GM12878 (cell line): ENCODE results near the gene HSBP1L1. TPM values are rescaled to one million over a fixed set of nuclear protein-coding genes. Genes with fewer than 3 reads are reported as not detected.

ENCODE experiments used
- BHLHE40 ChIP-seq, 2 experiments: fragments of 450-650 bp in 1 of 2; IDR thresholded peaks; 2 replicates each; pipeline ENCODE4 v1.6.1; 2011 to 2017; ENCODE audit warnings: low read depth in 2 of 2, borderline replicate concordance in 1 of 2, improper control_type of control experiment in 1 of 2, low read length in 1 of 2, mild to moderate bottlenecking in 1 of 2
- CEBPB ChIP-seq, 2 experiments: fragments of 150-350 bp in 1 of 2; IDR thresholded peaks; 2 replicates each; pipeline ENCODE4 v1.6.1; 2012 to 2014; ENCODE audit warnings: low read depth in 2 of 2, low read length in 2 of 2, borderline replicate concordance in 1 of 2, inconsistent platforms in 1 of 2
- EED ChIP-seq: sonication (generic); IDR thresholded peaks from 2 replicates; pipeline ENCODE4 v1.6.1; 2016; ENCODE audit warnings: antibody characterized with exemption, low read depth
- HCFC1 ChIP-seq: fragments of 150-350 bp; IDR thresholded peaks from 2 replicates; pipeline ENCODE4 v1.6.1; 2014; ENCODE audit warnings: low read length
- HDGF ChIP-seq: fragments of 450-650 bp; IDR thresholded peaks from 2 replicates; pipeline ENCODE4 v1.6.1; 2016; ENCODE audit warnings: antibody characterized with exemption
- IRF4 ChIP-seq: IDR thresholded peaks from 2 replicates; pipeline ENCODE4 v1.6.1; 2011; ENCODE audit warnings: low read depth, low read length
- KDM1A ChIP-seq: fragments of 200-600 bp; sonication (generic); IDR thresholded peaks from 2 replicates; pipeline ENCODE4 v1.6.1; 2016; ENCODE audit warnings: borderline replicate concordance
- LARP7 ChIP-seq: fragments of 450-650 bp; IDR thresholded peaks from 2 replicates; pipeline ENCODE4 v1.6.1; 2017; ENCODE audit warnings: mild to moderate bottlenecking
- MEF2B ChIP-seq: fragments of 450-650 bp; IDR thresholded peaks from 2 replicates; pipeline ENCODE4 v1.6.1; 2018; ENCODE audit warnings: mild to moderate bottlenecking, moderate library complexity; ENCODE audit not compliant: partially characterized antibody, poor library complexity, severe bottlenecking
- MTA3 ChIP-seq: IDR thresholded peaks from 2 replicates; pipeline ENCODE4 v1.6.1; 2012; ENCODE audit warnings: low read length, inconsistent platforms, borderline replicate concordance
- MXI1 ChIP-seq: fragments of 150-350 bp; IDR thresholded peaks from 2 replicates; pipeline ENCODE4 v1.6.1; 2011; ENCODE audit warnings: low read depth, mild to moderate bottlenecking, inconsistent platforms, low read length, improper control_type of control experiment
- PAX5 ChIP-seq: IDR thresholded peaks from 2 replicates; pipeline ENCODE4 v1.6.1; 2011; ENCODE audit warnings: low read depth, low read length, borderline replicate concordance
- POU2F2 ChIP-seq: IDR thresholded peaks from 3 replicates; pipeline ENCODE4 v1.6.1; 2011; ENCODE audit warnings: low read depth, mild to moderate bottlenecking, low read length, borderline replicate concordance
- RUNX3 ChIP-seq: IDR thresholded peaks from 2 replicates; pipeline ENCODE4 v1.6.1; 2012; ENCODE audit warnings: low read length, inconsistent platforms
- SIN3A ChIP-seq: IDR thresholded peaks from 2 replicates; pipeline ENCODE4 v1.6.1; 2012; ENCODE audit warnings: low read depth, low read length, improper control_type of control experiment
- SIX5 ChIP-seq: IDR thresholded peaks from 2 replicates; pipeline ENCODE4 v1.6.1; 2011; ENCODE audit warnings: mild to moderate bottlenecking, low read depth, low read length, moderate library complexity; ENCODE audit not compliant: severe bottlenecking
- SMC3 ChIP-seq: IDR thresholded peaks from 2 replicates; pipeline ENCODE4 v1.6.1; 2011; ENCODE audit warnings: low read length, improper control_type of control experiment, borderline replicate concordance
- STAT1 ChIP-seq: fragments of 450-650 bp; conservative IDR thresholded peaks from 2 replicates; pipeline ENCODE4 v1.6.1; 2014; ENCODE audit warnings: antibody characterized with exemption, mild to moderate bottlenecking
- ZNF217 ChIP-seq: fragments of 450-650 bp; IDR thresholded peaks from 2 replicates; pipeline ENCODE4 v1.6.1; 2017; ENCODE audit warnings: antibody characterized with exemption, mild to moderate bottlenecking
- ZNF384 ChIP-seq: IDR thresholded peaks from 2 replicates; pipeline ENCODE4 v1.6.1; 2012; ENCODE audit warnings: low read depth, mild to moderate bottlenecking, low read length, improper control_type of control experiment, borderline replicate concordance
- polyA plus RNA-seq, 11 experiments: library from polyadenylated mRNA; depleted of rRNA in 4 of 11; unstranded in 6 of 11; stranded (reverse) in 5 of 11; fragments of >200 nt; fragmentation: Nextera tagmentation in 4 of 11; fragmentation: Illumina TruSeq in 1 of 11; extraction: Ambion mirVana in 4 of 11; extraction: Trizol in 1 of 11; gene quantifications; 1 replicate in 1 of 11; 2 replicates in 10 of 11; pipeline versions ENCODE4 v1.2.1 to v1.2.3, GENCODE V29; 2011 to 2016; ENCODE audit warnings: inconsistent platforms in 2 of 11, missing spikeins in 2 of 11, low read depth in 1 of 11
- total RNA-seq, 4 experiments: library from RNA; depleted of rRNA in 3 of 4; stranded (reverse); fragments of >200 nt in 3 of 4; fragmentation: Illumina TruSeq in 1 of 4; extraction: Trizol in 1 of 4; gene quantifications; 2 replicates each; pipeline versions ENCODE4 v1.2.1 to v1.2.3, GENCODE V29; 2013 to 2021
- TF ChIP-seq, protein P1 (sequence below): IDR thresholded peaks from 2 replicates; pipeline ENCODE4 v1.6.1; 2012; ENCODE audit warnings: mild to moderate bottlenecking, low read depth, low read length
- TF ChIP-seq, protein P2 (sequence below): IDR thresholded peaks from 2 replicates; pipeline ENCODE4 v1.6.1; 2012; ENCODE audit warnings: low read length, inconsistent platforms
- TF ChIP-seq, protein P3 (sequence below): IDR thresholded peaks from 2 replicates; pipeline ENCODE4 v1.6.1; 2012; ENCODE audit warnings: low read depth, low read length, improper control_type of control experiment
- TF ChIP-seq, protein P4 (sequence below): fragments of 450-650 bp; IDR thresholded peaks from 2 replicates; pipeline ENCODE4 v1.6.1; 2016; ENCODE audit warnings: mild to moderate bottlenecking

Gene HSBP1L1
- total and polyA plus RNA-seq, 10 of the 15 experiments (the other 5 are each of a cell fraction or from before 2014, with no cell fraction given) = 0.97 to 14.0 (median 6.9) TPM; not detected in 1

DNA sequence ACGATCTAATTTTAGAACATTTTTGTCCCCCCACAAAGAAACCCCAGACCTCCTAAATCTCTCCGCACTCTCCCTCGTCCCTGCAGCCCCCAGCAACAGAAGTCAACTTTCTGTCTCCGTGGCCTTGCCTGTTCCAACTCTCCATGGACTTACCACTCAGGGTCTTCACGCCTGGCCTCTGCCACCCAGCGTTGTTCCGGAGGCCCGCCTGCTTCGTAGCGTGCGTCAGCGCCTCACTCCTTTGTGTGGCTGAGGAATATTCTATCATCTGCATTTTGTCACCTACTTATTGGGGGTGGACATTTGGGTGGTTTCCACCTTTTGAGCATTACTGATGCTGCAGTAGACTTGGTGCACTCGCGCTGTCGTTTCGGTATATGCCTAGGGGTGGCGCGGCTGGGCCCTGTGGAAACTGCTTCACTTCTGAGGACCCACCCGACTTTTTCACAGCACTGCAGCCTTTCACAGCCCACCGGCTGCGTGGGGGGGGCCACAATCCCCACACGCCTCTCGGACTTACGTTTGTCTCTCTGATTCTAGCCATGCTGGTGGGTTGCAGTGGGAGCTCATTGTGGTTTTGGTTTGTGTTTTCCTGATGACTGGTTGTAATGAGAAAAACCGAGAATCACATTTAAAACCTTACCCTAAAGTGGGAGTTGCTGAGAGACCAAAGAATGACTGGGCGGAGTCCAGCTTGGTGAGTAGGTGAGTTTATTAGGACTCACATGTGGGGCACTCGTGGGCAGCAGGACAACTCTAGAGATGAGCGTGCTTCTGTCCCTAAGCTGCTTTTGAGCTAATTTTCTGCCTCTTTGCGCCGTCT is 1.4 kb upstream of the HSBP1L1 start (continued):
- TF ChIP-seq SMC3 (peak; percentile 48; the same call in 1 of the 2 replicates), STAT1 (no peak), HDGF (no peak; the same call in none of the 2 replicates), MTA3 (peak; percentile 80), MXI1 (0 out of 2 replicates have a peak, but pooled peaks have one; percentile 63), HCFC1 (no peak), ZNF217 (peak; percentile 42; the same call in 1 of the 2 replicates), POU2F2 (peak; percentile 34; the same call in 1 of the 3 replicates), ZNF384 (no peak), IRF4 (peak; percentile 46; the same call in 1 of the 2 replicates), RUNX3 (peak; percentile 99), BHLHE40 (IDR thresholded peaks at IDR 0.05; ENCODE audit: borderline replicate concordance in 1 of 2, low read depth in 2 of 2, low read length in 1 of 2) (peak; percentile 57 to 63; a peak in 2 of 4 replicates), PAX5 (peak; percentile 58; the same call in 1 of the 2 replicates), SIN3A (no peak), SIX5 (no peak), LARP7 (no peak), CEBPB (IDR thresholded peaks at IDR 0.05; ENCODE audit: borderline replicate concordance in 1 of 2, low read depth in 2 of 2, low read length in 2 of 2) (no peak), EED (peak; percentile 72), MEF2B (peak; percentile 12), KDM1A (no peak)
- TF ChIP-seq, protein P1, sequence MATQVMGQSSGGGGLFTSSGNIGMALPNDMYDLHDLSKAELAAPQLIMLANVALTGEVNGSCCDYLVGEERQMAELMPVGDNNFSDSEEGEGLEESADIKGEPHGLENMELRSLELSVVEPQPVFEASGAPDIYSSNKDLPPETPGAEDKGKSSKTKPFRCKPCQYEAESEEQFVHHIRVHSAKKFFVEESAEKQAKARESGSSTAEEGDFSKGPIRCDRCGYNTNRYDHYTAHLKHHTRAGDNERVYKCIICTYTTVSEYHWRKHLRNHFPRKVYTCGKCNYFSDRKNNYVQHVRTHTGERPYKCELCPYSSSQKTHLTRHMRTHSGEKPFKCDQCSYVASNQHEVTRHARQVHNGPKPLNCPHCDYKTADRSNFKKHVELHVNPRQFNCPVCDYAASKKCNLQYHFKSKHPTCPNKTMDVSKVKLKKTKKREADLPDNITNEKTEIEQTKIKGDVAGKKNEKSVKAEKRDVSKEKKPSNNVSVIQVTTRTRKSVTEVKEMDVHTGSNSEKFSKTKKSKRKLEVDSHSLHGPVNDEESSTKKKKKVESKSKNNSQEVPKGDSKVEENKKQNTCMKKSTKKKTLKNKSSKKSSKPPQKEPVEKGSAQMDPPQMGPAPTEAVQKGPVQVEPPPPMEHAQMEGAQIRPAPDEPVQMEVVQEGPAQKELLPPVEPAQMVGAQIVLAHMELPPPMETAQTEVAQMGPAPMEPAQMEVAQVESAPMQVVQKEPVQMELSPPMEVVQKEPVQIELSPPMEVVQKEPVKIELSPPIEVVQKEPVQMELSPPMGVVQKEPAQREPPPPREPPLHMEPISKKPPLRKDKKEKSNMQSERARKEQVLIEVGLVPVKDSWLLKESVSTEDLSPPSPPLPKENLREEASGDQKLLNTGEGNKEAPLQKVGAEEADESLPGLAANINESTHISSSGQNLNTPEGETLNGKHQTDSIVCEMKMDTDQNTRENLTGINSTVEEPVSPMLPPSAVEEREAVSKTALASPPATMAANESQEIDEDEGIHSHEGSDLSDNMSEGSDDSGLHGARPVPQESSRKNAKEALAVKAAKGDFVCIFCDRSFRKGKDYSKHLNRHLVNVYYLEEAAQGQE = no peak
- TF ChIP-seq, protein P2, sequence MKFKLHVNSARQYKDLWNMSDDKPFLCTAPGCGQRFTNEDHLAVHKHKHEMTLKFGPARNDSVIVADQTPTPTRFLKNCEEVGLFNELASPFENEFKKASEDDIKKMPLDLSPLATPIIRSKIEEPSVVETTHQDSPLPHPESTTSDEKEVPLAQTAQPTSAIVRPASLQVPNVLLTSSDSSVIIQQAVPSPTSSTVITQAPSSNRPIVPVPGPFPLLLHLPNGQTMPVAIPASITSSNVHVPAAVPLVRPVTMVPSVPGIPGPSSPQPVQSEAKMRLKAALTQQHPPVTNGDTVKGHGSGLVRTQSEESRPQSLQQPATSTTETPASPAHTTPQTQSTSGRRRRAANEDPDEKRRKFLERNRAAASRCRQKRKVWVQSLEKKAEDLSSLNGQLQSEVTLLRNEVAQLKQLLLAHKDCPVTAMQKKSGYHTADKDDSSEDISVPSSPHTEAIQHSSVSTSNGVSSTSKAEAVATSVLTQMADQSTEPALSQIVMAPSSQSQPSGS = peak; percentile 88
- TF ChIP-seq, protein P3, sequence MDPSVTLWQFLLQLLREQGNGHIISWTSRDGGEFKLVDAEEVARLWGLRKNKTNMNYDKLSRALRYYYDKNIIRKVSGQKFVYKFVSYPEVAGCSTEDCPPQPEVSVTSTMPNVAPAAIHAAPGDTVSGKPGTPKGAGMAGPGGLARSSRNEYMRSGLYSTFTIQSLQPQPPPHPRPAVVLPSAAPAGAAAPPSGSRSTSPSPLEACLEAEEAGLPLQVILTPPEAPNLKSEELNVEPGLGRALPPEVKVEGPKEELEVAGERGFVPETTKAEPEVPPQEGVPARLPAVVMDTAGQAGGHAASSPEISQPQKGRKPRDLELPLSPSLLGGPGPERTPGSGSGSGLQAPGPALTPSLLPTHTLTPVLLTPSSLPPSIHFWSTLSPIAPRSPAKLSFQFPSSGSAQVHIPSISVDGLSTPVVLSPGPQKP = no peak
- TF ChIP-seq, protein P4, sequence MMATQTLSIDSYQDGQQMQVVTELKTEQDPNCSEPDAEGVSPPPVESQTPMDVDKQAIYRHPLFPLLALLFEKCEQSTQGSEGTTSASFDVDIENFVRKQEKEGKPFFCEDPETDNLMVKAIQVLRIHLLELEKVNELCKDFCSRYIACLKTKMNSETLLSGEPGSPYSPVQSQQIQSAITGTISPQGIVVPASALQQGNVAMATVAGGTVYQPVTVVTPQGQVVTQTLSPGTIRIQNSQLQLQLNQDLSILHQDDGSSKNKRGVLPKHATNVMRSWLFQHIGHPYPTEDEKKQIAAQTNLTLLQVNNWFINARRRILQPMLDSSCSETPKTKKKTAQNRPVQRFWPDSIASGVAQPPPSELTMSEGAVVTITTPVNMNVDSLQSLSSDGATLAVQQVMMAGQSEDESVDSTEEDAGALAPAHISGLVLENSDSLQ = 0 out of 2 replicates have a peak, but pooled peaks have one; percentile 7
